Ishikawa (cell line): Measurements from ENCODE around the gene PTPN23.

Source experiments
- CEBPB ChIP-seq: IDR thresholded peaks from 2 replicates; pipeline ENCODE4 v1.6.1; 2012
- CREB1 ChIP-seq: IDR thresholded peaks from 2 replicates; pipeline ENCODE4 v1.6.1; 2012; ENCODE audit warnings: low read depth
- EGR1 ChIP-seq: IDR thresholded peaks from 2 replicates; pipeline ENCODE4 v1.6.1; 2012
- EP300 ChIP-seq: IDR thresholded peaks from 2 replicates; pipeline ENCODE4 v1.6.1; 2012; ENCODE audit warnings: borderline replicate concordance
- FOXM1 ChIP-seq: IDR thresholded peaks from 2 replicates; pipeline ENCODE4 v1.6.1; 2012; ENCODE audit warnings: low read depth, borderline replicate concordance
- NFIC ChIP-seq: IDR thresholded peaks from 2 replicates; pipeline ENCODE4 v1.6.1; 2012
- RAD21 ChIP-seq: IDR thresholded peaks from 2 replicates; pipeline ENCODE4 v1.6.1; 2012; ENCODE audit warnings: low read depth
- REST ChIP-seq: IDR thresholded peaks from 2 replicates; pipeline ENCODE4 v1.6.1; 2012; ENCODE audit warnings: low read depth, mild to moderate bottlenecking
- TAF1 ChIP-seq: IDR thresholded peaks from 2 replicates; pipeline ENCODE4 v1.6.1; 2012; ENCODE audit warnings: low read depth, mild to moderate bottlenecking
- TCF12 ChIP-seq: IDR thresholded peaks from 2 replicates; pipeline ENCODE4 v1.6.1; 2012; ENCODE audit warnings: low read depth
- TEAD4 ChIP-seq: IDR thresholded peaks from 2 replicates; pipeline ENCODE4 v1.6.1; 2012
- YY1 ChIP-seq: IDR thresholded peaks from 2 replicates; pipeline ENCODE4 v1.6.1; 2012; ENCODE audit warnings: low read depth
- ZBTB7A ChIP-seq: IDR thresholded peaks from 2 replicates; pipeline ENCODE4 v1.6.1; 2012; ENCODE audit warnings: low read depth
- TF ChIP-seq, protein P1 (sequence below): IDR thresholded peaks from 2 replicates; pipeline ENCODE4 v1.6.1; 2012
- TF ChIP-seq, protein P2 (sequence below): IDR thresholded peaks from 2 replicates; pipeline ENCODE4 v1.6.1; 2012

PTPN23 gene

DNA sequence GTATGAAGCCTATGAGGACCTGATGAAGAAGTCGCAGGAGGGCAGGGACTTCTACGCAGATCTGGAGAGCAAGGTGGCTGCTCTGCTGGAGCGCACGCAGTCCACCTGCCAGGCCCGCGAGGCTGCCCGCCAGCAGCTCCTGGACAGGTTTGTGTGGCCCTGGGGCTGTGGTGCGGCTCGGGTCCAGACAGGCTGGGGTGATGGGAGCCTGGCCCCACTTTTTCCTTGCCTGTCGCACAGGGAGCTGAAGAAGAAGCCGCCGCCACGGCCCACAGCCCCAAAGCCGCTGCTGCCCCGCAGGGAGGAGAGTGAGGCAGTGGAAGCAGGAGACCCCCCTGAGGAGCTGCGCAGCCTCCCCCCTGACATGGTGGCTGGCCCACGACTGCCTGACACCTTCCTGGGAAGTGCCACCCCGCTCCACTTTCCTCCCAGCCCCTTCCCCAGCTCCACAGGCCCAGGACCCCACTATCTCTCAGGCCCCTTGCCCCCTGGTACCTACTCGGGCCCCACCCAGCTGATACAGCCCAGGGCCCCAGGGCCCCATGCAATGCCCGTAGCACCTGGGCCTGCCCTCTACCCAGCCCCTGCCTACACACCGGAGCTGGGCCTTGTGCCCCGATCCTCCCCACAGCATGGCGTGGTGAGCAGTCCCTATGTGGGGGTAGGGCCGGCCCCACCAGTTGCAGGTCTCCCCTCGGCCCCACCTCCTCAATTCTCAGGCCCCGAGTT, 29.0 kb downstream of the PTPN23 start:
- no peak for TF ChIP-seq EP300

DNA sequence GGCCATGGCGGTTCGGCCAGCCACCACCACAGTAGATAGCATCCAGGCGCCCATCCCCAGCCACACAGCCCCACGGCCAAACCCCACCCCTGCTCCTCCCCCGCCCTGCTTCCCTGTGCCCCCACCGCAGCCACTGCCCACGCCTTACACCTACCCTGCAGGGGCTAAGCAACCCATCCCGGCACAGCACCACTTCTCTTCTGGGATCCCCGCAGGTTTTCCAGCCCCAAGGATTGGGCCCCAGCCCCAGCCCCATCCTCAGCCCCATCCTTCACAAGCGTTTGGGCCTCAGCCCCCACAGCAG, 29.5 kb downstream of the PTPN23 start:
- TF ChIP-seq, protein P1, sequence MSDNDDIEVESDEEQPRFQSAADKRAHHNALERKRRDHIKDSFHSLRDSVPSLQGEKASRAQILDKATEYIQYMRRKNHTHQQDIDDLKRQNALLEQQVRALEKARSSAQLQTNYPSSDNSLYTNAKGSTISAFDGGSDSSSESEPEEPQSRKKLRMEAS: no peak
- TF ChIP-seq ZBTB7A (no peak), EP300 (no peak), YY1 (no peak), CREB1 (no peak), REST (no peak), TAF1 (no peak), TEAD4 (no peak), NFIC (no peak)
- TF ChIP-seq, protein P2, sequence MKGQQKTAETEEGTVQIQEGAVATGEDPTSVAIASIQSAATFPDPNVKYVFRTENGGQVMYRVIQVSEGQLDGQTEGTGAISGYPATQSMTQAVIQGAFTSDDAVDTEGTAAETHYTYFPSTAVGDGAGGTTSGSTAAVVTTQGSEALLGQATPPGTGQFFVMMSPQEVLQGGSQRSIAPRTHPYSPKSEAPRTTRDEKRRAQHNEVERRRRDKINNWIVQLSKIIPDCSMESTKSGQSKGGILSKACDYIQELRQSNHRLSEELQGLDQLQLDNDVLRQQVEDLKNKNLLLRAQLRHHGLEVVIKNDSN: no peak

DNA sequence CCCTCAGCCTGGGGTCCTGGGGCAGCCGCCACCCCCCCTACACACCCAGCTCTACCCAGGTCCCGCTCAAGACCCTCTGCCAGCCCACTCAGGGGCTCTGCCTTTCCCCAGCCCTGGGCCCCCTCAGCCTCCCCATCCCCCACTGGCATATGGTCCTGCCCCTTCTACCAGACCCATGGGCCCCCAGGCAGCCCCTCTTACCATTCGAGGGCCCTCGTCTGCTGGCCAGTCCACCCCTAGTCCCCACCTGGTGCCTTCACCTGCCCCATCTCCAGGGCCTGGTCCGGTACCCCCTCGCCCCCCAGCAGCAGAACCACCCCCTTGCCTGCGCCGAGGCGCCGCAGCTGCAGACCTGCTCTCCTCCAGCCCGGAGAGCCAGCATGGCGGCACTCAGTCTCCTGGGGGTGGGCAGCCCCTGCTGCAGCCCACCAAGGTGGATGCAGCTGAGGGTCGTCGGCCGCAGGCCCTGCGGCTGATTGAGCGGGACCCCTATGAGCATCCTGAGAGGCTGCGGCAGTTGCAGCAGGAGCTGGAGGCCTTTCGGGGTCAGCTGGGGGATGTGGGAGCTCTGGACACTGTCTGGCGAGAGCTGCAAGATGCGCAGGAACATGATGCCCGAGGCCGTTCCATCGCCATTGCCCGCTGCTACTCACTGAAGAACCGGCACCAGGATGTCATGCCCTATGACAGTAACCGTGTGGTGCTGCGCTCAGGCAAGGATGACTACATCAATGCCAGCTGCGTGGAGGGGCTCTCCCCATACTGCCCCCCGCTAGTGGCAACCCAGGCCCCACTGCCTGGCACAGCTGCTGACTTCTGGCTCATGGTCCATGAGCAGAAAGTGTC, 30.2 kb downstream of the PTPN23 start:
- no peak for TF ChIP-seq RAD21
- no peak for TF ChIP-seq NFIC
- no peak for TF ChIP-seq EGR1
- no peak for TF ChIP-seq TEAD4
- TF ChIP-seq, protein P1: no peak
- no peak for TF ChIP-seq FOXM1
- TF ChIP-seq, protein P2: no peak
- TF ChIP-seq CEBPB: no peak
- no peak for TF ChIP-seq EP300
- TF ChIP-seq ZBTB7A: no peak
- TF ChIP-seq CREB1: no peak
- TF ChIP-seq TCF12: no peak
- no peak for TF ChIP-seq TAF1

DNA sequence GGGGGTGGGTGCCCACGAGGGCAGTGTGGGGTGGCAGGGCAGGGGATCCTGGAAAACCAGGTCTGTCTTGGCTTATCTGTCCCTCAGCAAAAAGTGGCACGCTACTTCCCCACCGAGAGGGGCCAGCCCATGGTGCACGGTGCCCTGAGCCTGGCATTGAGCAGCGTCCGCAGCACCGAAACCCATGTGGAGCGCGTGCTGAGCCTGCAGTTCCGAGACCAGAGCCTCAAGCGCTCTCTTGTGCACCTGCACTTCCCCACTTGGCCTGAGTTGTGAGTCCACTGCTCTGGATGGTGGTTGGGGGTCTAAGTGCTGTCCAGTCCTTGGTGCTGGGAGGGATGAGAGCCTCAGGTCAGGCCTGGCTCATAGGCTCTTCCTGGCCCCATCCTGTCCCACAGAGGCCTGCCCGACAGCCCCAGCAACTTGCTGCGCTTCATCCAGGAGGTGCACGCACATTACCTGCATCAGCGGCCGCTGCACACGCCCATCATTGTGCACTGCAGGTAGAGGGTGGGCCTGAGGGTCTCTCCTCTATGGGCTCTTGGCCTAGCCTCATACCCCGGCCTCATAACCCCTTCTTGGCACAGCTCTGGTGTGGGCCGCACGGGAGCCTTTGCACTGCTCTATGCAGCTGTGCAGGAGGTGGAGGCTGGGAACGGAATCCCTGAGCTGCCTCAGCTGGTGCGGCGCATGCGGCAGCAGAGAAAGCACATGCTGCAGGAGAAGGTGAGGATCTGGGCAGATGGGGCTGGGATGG, 31.1 kb downstream of the PTPN23 start:
- no peak for TF ChIP-seq EP300
- no peak for TF ChIP-seq TAF1
- TF ChIP-seq EGR1: no peak
- TF ChIP-seq, protein P1: no peak
- TF ChIP-seq CREB1: no peak
- no peak for TF ChIP-seq ZBTB7A
- TF ChIP-seq TEAD4: no peak
- TF ChIP-seq YY1: no peak
- TF ChIP-seq FOXM1: no peak
- no peak for TF ChIP-seq REST
- TF ChIP-seq NFIC: no peak
- TF ChIP-seq, protein P2: no peak
- TF ChIP-seq TCF12: no peak
- TF ChIP-seq RAD21: no peak
- no peak for TF ChIP-seq CEBPB
